ENCODE data around the gene ESRRB. TPM values are rescaled to one million over a fixed set of nuclear protein-coding genes. Genes with fewer than 3 reads are reported as not detected.
"Not testable (repeated sequence)": the region's sequence is repeated elsewhere in the genome, so short reads cannot be mapped to it uniquely, and the experiment has no call there.

ESRRB gene
- total RNA-seq, 3 donors from 2014 or later = 0.16 to 0.44 TPM; not detected in 1

DNA sequence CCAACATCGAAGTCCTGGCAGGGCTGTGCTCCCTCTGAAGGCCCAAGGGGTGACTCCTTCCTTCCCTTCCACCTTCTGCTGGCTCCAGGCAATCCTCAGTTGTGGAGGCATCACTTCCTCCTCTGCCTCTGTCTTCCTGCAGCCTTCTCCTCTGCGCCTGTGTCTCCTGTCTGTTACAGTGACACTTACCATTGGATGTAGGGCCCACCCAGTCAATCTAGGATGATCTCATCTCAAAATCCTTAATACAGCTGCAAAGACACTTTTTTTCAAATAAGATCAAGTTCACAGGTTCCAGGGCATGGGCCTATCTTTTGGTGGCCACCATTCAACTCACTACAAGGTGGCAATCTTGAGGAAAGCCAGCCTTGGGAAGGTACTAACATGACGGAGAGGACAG, 155.1 kb downstream of the ESRRB start:
- Histone ChIP-seq H3K4me1 (no peaks in the 10 kb centered on the region), H3K27me3 (no peaks in the 10 kb centered on the region), H3K4me3 (no peak overlapping the region), H3K9me3 (no peaks in the 10 kb centered on the region), H3K27ac (no peak overlapping the region), H3K36me3 (no peaks in the 10 kb centered on the region)
- no peak for DNase-seq (ENCODE audit: low spot score in 2 of 2)
- intact Hi-C loops (cut with DNase I; ENCODE audit: low total_unique reads) = no loop called here
- no peak for TF ChIP-seq POLR2AphosphoS5 (IDR thresholded peaks at IDR 0.05)
- TF ChIP-seq POLR2A (IDR thresholded peaks at IDR 0.05) = no peak
- TF ChIP-seq, protein P1, sequence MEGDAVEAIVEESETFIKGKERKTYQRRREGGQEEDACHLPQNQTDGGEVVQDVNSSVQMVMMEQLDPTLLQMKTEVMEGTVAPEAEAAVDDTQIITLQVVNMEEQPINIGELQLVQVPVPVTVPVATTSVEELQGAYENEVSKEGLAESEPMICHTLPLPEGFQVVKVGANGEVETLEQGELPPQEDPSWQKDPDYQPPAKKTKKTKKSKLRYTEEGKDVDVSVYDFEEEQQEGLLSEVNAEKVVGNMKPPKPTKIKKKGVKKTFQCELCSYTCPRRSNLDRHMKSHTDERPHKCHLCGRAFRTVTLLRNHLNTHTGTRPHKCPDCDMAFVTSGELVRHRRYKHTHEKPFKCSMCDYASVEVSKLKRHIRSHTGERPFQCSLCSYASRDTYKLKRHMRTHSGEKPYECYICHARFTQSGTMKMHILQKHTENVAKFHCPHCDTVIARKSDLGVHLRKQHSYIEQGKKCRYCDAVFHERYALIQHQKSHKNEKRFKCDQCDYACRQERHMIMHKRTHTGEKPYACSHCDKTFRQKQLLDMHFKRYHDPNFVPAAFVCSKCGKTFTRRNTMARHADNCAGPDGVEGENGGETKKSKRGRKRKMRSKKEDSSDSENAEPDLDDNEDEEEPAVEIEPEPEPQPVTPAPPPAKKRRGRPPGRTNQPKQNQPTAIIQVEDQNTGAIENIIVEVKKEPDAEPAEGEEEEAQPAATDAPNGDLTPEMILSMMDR (IDR thresholded peaks at IDR 0.05) = no peak

DNA sequence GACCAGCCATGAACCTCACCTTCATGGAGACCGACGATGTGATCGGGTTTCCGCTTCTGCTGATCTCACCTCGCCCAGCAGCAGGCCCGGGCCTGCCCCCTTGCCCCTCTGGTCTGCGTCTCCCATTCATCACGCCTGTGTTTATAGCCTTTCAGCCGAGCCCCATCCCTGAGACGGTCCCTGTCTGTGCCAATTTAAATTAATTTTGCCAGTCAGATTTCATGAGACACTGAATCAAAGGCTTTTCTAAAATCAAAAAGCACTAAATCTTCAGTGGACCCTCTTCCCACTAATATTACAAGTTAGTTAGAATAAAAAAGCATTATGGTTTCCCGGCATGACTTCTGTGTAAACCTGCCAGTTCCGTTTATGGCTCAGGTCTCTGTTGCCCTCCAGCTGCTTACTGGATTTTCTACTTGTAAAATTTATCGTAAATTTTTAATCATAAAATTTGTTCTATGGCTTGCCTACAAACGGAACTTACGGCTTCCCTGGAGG, 155.9 kb downstream of the ESRRB start:
- Histone ChIP-seq H3K9me3 (no peaks in the 10 kb centered on the region), H3K36me3 (no peaks in the 10 kb centered on the region), H3K4me3 (no peak overlapping the region), H3K4me1 (no peaks in the 10 kb centered on the region), H3K27me3 (no peaks in the 10 kb centered on the region), H3K27ac (no peak overlapping the region)
- TF ChIP-seq, protein P1 (IDR thresholded peaks at IDR 0.05) = no peak
- TF ChIP-seq POLR2AphosphoS5 (IDR thresholded peaks at IDR 0.05) (no peak), POLR2A (IDR thresholded peaks at IDR 0.05) (no peak)
- no peak for DNase-seq (ENCODE audit: low spot score in 2 of 2)
- intact Hi-C loops (cut with DNase I; ENCODE audit: low total_unique reads) = no loop called here

DNA sequence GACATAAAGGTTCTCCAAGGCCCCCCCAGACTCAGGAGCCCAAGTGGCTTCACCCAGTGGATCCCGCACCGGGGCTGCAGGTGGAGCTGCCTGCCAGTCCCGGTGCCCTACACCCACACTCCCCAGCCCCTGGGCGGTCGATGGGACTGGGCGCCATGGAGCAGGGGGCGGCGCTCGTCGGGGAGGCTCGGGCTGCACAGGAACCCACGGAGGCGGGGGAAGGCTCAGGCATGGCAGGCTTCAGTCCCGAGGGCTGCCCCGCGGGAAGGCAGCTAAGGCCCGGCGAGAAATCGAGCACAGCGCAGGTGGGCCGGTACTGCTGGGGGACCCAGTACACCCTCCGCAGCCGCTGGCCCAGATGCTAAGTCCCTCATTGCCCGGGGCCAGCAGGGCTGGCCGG, 160.7 kb downstream of the ESRRB start:
- H3K9me3 ChIP-seq; H3K27ac ChIP-seq; H3K27me3 ChIP-seq; H3K36me3 ChIP-seq; intact Hi-C loops (cut with DNase I; ENCODE audit: low total_unique reads); H3K4me1 ChIP-seq; DNase-seq (ENCODE audit: low spot score in 2 of 2); H3K4me3 ChIP-seq: not testable (repeated sequence)

DNA sequence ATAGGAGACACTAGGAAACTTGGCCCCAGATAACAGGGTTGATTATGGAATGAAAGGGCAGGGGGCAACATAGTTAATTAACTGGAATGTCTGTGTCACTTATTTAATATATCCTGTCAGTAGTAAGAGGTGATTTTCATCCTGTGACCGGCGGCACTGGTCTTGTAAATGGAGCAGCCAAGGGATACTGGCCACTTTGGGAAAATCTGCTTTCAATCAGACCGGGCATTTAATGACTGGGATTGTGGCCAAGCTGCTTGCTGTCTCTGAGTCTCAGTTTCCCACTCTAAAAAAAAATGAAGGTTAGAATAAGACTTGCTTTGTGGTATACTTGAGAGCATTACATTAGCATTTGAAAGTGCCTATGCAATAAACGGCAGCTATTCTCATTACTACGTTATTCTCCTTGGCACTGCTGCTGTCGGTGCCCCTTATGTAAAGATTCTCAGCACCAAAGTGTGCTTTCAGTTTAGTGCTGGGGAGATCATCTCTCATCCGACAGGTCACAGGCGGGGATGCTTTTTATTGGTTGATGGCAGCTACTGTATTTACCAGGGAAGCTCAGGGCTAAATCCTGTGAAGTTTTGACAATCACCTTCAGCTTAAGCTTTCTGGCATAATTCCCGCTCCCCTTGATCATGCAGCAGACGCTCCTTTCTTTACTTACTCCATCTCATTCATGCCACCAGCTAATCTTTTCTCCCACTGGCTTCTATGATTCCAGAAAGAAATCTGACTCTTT, 162.1 kb downstream of the ESRRB start:
- intact Hi-C loops (cut with DNase I; ENCODE audit: low total_unique reads) = no loop called here
- TF ChIP-seq POLR2AphosphoS5 (IDR thresholded peaks at IDR 0.05) (no peak), POLR2A (IDR thresholded peaks at IDR 0.05) (no peak)
- TF ChIP-seq, protein P1 (IDR thresholded peaks at IDR 0.05) = no peak
- Histone ChIP-seq H3K27me3 (no peaks in the 10 kb centered on the region), H3K4me1 (no peaks in the 10 kb centered on the region), H3K4me3 (no peak overlapping the region), H3K27ac (no peak overlapping the region), H3K36me3 (no peaks in the 10 kb centered on the region), H3K9me3 (no peaks in the 10 kb centered on the region)
- DNase-seq (ENCODE audit: low spot score in 2 of 2) = no peak

DNA sequence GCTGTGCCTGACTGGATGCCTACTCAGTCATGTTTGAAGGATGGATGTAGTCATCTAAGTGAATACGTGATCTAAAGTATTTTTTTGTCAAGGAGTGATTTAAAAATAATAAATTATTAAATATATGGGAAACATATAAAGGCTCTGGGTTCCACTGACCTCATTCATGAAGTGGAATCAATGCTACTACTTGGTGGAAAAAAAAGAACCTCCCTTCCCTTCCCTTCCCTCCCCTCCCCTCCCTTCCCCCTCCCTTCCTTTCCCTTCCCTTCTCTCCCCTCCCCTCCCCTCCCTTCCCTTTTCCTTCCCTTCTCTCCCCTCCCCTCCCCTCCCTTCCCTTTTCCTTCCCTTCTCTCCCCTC, 162.7 kb downstream of the ESRRB start:
- Histone ChIP-seq H3K27me3 (no peaks in the 10 kb centered on the region), H3K9me3 (no peaks in the 10 kb centered on the region), H3K27ac (no peak overlapping the region), H3K36me3 (no peaks in the 10 kb centered on the region), H3K4me1 (no peaks in the 10 kb centered on the region), H3K4me3 (no peak overlapping the region)
- DNase-seq (ENCODE audit: low spot score in 2 of 2) = no peak
- no peak for TF ChIP-seq POLR2AphosphoS5 (IDR thresholded peaks at IDR 0.05)
- no peak for TF ChIP-seq POLR2A (IDR thresholded peaks at IDR 0.05)
- TF ChIP-seq, protein P1 (IDR thresholded peaks at IDR 0.05) = no peak
- intact Hi-C loops (cut with DNase I; ENCODE audit: low total_unique reads) = no loop called here

All from breast epithelium (tissue), 4 donors.